Psoas muscle (tissue), 8 donors: ENCODE results near the gene MED17. TPM values are rescaled to one million over a fixed set of nuclear protein-coding genes. Genes with fewer than 3 reads are reported as not detected.

Experiments
- ATAC-seq, 4 donors: fragments of 200-7000 bp; cut with Tn5 transposase; one replicate each; pipeline ENCODE4 v1.9.1; 2020; ENCODE audit warnings: moderate library complexity in 3 of 4, mild to moderate bottlenecking in 2 of 4
- DNase-seq, 2 donors: peaks; one replicate each; pipeline ENCODE4 v3.0.0-alpha.2; 2020
- H3K27ac ChIP-seq: fragments of 200-600 bp; one replicate; pipeline ENCODE4 v1.8.0; 2022
- H3K27me3 ChIP-seq, 3 donors: fragments of 200-600 bp in 1 of 3; one replicate each; pipeline versions ENCODE4 v1.6.1 to v1.8.0; 2013 to 2022; ENCODE audit warnings: low read length in 2 of 3, mild to moderate bottlenecking in 2 of 3, moderate library complexity in 1 of 3; ENCODE audit not compliant: insufficient read depth in 3 of 3
- H3K36me3 ChIP-seq, 2 donors: fragments of 200-600 bp in 1 of 2; one replicate each; pipeline versions ENCODE4 v1.6.1 to v1.8.0; 2013 to 2022; ENCODE audit warnings: low read depth in 1 of 2, mild to moderate bottlenecking in 1 of 2, moderate library complexity in 1 of 2; ENCODE audit not compliant: insufficient read depth in 1 of 2
- H3K4me1 ChIP-seq: fragments of 200-600 bp; one replicate; pipeline ENCODE4 v1.8.0; 2022
- H3K4me3 ChIP-seq: fragments of 200-600 bp; one replicate; pipeline ENCODE4 v1.8.0; 2022; ENCODE audit warnings: mild to moderate bottlenecking
- H3K9me3 ChIP-seq: fragments of 200-600 bp; one replicate; pipeline ENCODE4 v1.8.0; 2022
- WGBS, 3 donors: extraction: QIAGEN DNeasy Blood & Tissue Kit; methylation state at CpG; one replicate each; pipeline versions ENCODE4 v1.1.6 to v1.1.7; 2013; 5-methylcytosine and 5-hydroxymethylcytosine counted together
- intact Hi-C, 2 donors: fragments of 100-400 bp; cut with DNase I; formaldehyde crosslinking; loops; one replicate each; pipeline versions ENCODE4 v1.11.0 to v1.14.2; 2022
- polyA plus RNA-seq, 3 donors: library from polyadenylated mRNA; stranded (reverse); fragments of 200-250 nt; gene quantifications; one replicate each; pipeline ENCODE4 v1.2.3, GENCODE V29; 2013
- total RNA-seq, 4 donors: library from RNA; stranded (reverse); fragmentation: NEBNext Ultra II Directional in 2 of 4; extraction: Animal tissue kit (Norgen Biotek cat#: 25700) in 2 of 4; gene quantifications; one replicate each; pipeline versions ENCODE4 v1.2.1 to v1.2.4, GENCODE V29; 2021 to 2023
- TF ChIP-seq, protein P1 (sequence below): fragments of 200-600 bp; IDR thresholded peaks from one replicate; pipeline ENCODE4 v1.8.0; 2022; ENCODE audit warnings: antibody characterized with exemption
- donor health status: healthy with polysubstance abuse.
- donor health status: DM: no; HTN: no; CAD: no; lungs with moderate emphysema.
- donor health status: Bipolar disorder and iron deficiency.
- donor health status: healthy.
- donor health status: DM: yes; HTN: yes; CAD: no.
- donor health status: DM: no; HTN: no; CAD: no.
- donor health status: DM: no; HTN: no; CAD: no.
- donor health status: DM: yes; HTN: yes; CAD: no.

MED17 gene
- total and polyA plus RNA-seq, 7 donors = 7.1 to 16.0 (median 11.2) TPM

GRCh38 chr11:93796441-93797231, 12.6 kb downstream of the MED17 start:
- intact Hi-C loops = loop anchor here (5.0 to 10.0 kb wide), 3 partner anchors 39 to 1168 kb away; no protein-coding TSS in a partner anchor
- peaks cover 10 to 100% of the 10 kb centered on the region in 2 donors for H3K36me3 ChIP-seq
- no peak for DNase-seq
- no peak overlapping the region for H3K27ac ChIP-seq
- no peaks in the 10 kb centered on the region for H3K9me3 ChIP-seq
- WGBS, 3 donors = 91 to 96% (median 92%) methylated on average over 6 of the region's 6 CpGs
- no peaks in the 10 kb centered on the region for H3K27me3 ChIP-seq
- H3K4me3 ChIP-seq = no peak overlapping the region
- TF ChIP-seq, protein P1, sequence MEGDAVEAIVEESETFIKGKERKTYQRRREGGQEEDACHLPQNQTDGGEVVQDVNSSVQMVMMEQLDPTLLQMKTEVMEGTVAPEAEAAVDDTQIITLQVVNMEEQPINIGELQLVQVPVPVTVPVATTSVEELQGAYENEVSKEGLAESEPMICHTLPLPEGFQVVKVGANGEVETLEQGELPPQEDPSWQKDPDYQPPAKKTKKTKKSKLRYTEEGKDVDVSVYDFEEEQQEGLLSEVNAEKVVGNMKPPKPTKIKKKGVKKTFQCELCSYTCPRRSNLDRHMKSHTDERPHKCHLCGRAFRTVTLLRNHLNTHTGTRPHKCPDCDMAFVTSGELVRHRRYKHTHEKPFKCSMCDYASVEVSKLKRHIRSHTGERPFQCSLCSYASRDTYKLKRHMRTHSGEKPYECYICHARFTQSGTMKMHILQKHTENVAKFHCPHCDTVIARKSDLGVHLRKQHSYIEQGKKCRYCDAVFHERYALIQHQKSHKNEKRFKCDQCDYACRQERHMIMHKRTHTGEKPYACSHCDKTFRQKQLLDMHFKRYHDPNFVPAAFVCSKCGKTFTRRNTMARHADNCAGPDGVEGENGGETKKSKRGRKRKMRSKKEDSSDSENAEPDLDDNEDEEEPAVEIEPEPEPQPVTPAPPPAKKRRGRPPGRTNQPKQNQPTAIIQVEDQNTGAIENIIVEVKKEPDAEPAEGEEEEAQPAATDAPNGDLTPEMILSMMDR = no peak
- H3K4me1 ChIP-seq = no peaks in the 10 kb centered on the region
- no peak for ATAC-seq

GRCh38 chr11:93801366-93801765, 17.3 kb downstream of the MED17 start:
- TF ChIP-seq, protein P1 = no peak
- WGBS, 3 donors = 32 to 43% (median 38%) methylated on average over 2 of the region's 2 CpGs

GRCh38 chr11:93804879-93805278, 20.8 kb downstream of the MED17 start:
- Histone ChIP-seq H3K36me3 (peaks cover 15 to 100% of the 10 kb centered on the region in 2 donors), H3K27ac (no peak overlapping the region), H3K4me3 (no peak overlapping the region), H3K27me3 (no peaks in the 10 kb centered on the region), H3K4me1 (no peaks in the 10 kb centered on the region), H3K9me3 (no peaks in the 10 kb centered on the region)
- intact Hi-C loops = loop anchor here in 1 of 2 donors (10.0 kb wide), 1 partner anchor 120 kb away; no protein-coding TSS in a partner anchor
- ATAC-seq = no peak
- 95 to 100% (median 96%) methylated on average over 2 of the region's 2 CpGs for WGBS, 3 donors
- no peak for DNase-seq
- TF ChIP-seq, protein P1 = no peak

More at GRCh38 chr11:93801366-93801765, 17.3 kb downstream of the MED17 start:
- ATAC-seq (no peak), DNase-seq (no peak)
- Histone ChIP-seq H3K4me3 (no peak overlapping the region), H3K36me3 (peaks cover 8 to 100% of the 10 kb centered on the region in 2 donors), H3K4me1 (no peaks in the 10 kb centered on the region), H3K9me3 (no peaks in the 10 kb centered on the region), H3K27ac (no peak overlapping the region), H3K27me3 (no peaks in the 10 kb centered on the region)
- intact Hi-C loops = loop anchor here in 1 of 2 donors (10.0 kb wide), 1 partner anchor 117 kb away; no protein-coding TSS in a partner anchor

GRCh38 chr11:93807980-93808379, 23.9 kb downstream of the MED17 start:
- Histone ChIP-seq H3K4me3 (no peak overlapping the region), H3K27ac (no peak overlapping the region), H3K4me1 (no peaks in the 10 kb centered on the region), H3K9me3 (no peaks in the 10 kb centered on the region), H3K36me3 (peaks cover 16 to 100% of the 10 kb centered on the region in 2 donors), H3K27me3 (no peaks in the 10 kb centered on the region)
- no peak for DNase-seq
- TF ChIP-seq, protein P1 = no peak
- WGBS, 3 donors = 97% methylated on average over 3 of the region's 3 CpGs
- intact Hi-C loops = loop anchor here in 1 of 2 donors (10.0 kb wide), 1 partner anchor 123 kb away; no protein-coding TSS in a partner anchor
- no peak for ATAC-seq
